Activated T-cell treated with anti-CD3 and anti-CD28 coated beads for 24 hours (primary cell): Measurements from ENCODE around the gene BICRAL.
A peak's percentile ranks its signal among the peaks of the same experiment; 100 is the strongest.
"Not testable (repeated sequence)": the region's sequence is repeated elsewhere in the genome, so short reads cannot be mapped to it uniquely, and the experiment has no call there.

Experiments
- DNase-seq: peaks from one replicate; pipeline ENCODE4 v3.0.0-alpha.2; 2020; ENCODE audit warnings: low read depth

Gene BICRAL

GRCh38 chr6:42841844-42842584 is 60.2 kb downstream of the BICRAL start:
- no peak for DNase-seq

GRCh38 chr6:42845327-42845694 is 63.5 kb downstream of the BICRAL start:
- DNase-seq: no peak

GRCh38 chr6:42846505-42846904 is 64.7 kb downstream of the BICRAL start:
- DNase-seq: no peak

GRCh38 chr6:42848700-42849099 is 66.8 kb downstream of the BICRAL start:
- no peak for DNase-seq

- no peak for DNase-seq
Measured at GRCh38 chr6:42851599-42851998, 69.7 kb downstream of the BICRAL start.

- DNase-seq: no peak
Measured at GRCh38 chr6:42860036-42860435, 78.2 kb downstream of the BICRAL start.

- DNase-seq: no peak
Measured at GRCh38 chr6:42860481-42860880, 78.6 kb downstream of the BICRAL start.

- DNase-seq: no peak
Measured at GRCh38 chr6:42864602-42865001, 82.8 kb downstream of the BICRAL start.

GRCh38 chr6:42870145-42870936 is 88.5 kb downstream of the BICRAL start:
- no peak for DNase-seq

GRCh38 chr6:42871711-42872110 is 89.9 kb downstream of the BICRAL start:
- DNase-seq: no peak

- DNase-seq: no peak
Measured at GRCh38 chr6:42873313-42873712, 91.5 kb downstream of the BICRAL start.

GRCh38 chr6:42877695-42878094 is 95.8 kb downstream of the BICRAL start:
- DNase-seq: no peak

GRCh38 chr6:42879372-42880239 is 97.8 kb downstream of the BICRAL start, which contains the start of gene RPL7L1:
Gene RPL7L1, plus strand, starts transcription at chr6:42879616. Its CDS starts 295 bp downstream, at chr6:42879911.
- DNase-seq: peak; percentile 77

GRCh38 chr6:42880240-42880817 is 98.5 kb downstream of the BICRAL start:
- DNase-seq: not testable (repeated sequence)

GRCh38 chr6:42880871-42881270 is 99.0 kb downstream of the BICRAL start:
- DNase-seq: not testable (repeated sequence)

- DNase-seq: no peak
Measured at GRCh38 chr6:42885702-42886101, 103.8 kb downstream of the BICRAL start.

GRCh38 chr6:42888201-42888600 is 106.3 kb downstream of the BICRAL start:
- not testable (repeated sequence) for DNase-seq

GRCh38 chr6:42889815-42890214 is 108.0 kb downstream of the BICRAL start:
- DNase-seq: no peak

GRCh38 chr6:42890311-42891198 is 108.7 kb downstream of the BICRAL start:
- DNase-seq: peak; percentile 87

GRCh38 chr6:42891199-42891722 is 109.4 kb downstream of the BICRAL start:
- no peak for DNase-seq
